Fibroblast of mammary gland (primary cell): ENCODE results near the gene CHST15.
A peak's percentile ranks its signal among the peaks of the same experiment; 100 is the strongest.

Source experiments
- DNase-seq: peaks from one replicate; pipeline ENCODE4 v3.0.0-alpha.2; 2010; ENCODE audit warnings: low read depth
- H3K4me3 ChIP-seq: 2 replicates; pipeline ENCODE4 v1.5.1; 2011; ENCODE audit warnings: low read depth, mild to moderate bottlenecking, low read length, moderate library complexity; ENCODE audit not compliant: control insufficient read depth
- CTCF ChIP-seq: conservative IDR thresholded peaks from 2 replicates; pipeline ENCODE4 v1.5.1; 2011; ENCODE audit warnings: low read depth, low read length, inconsistent platforms; ENCODE audit not compliant: control insufficient read depth, insufficient read depth

Gene CHST15

GRCh38 chr10:124066781-124067714 lies 26.4 kb downstream of the CHST15 start:
- DNase-seq = no peak
- TF ChIP-seq CTCF = no peak
- H3K4me3 ChIP-seq = no peak overlapping the region

- DNase-seq = no peak
- H3K4me3 ChIP-seq = no peak overlapping the region
- no peak for TF ChIP-seq CTCF
Measured at GRCh38 chr10:124066126-124066700, 27.2 kb downstream of the CHST15 start.

GRCh38 chr10:124065382-124066125 lies 27.8 kb downstream of the CHST15 start:
- DNase-seq = no peak
- no peak overlapping the region for H3K4me3 ChIP-seq
- TF ChIP-seq CTCF = no peak

GRCh38 chr10:124064676-124065075 lies 28.7 kb downstream of the CHST15 start:
- H3K4me3 ChIP-seq = no peak overlapping the region
- no peak for DNase-seq
- TF ChIP-seq CTCF = no peak

- TF ChIP-seq CTCF = no peak
- no peak overlapping the region for H3K4me3 ChIP-seq
- peak; percentile 93 for DNase-seq
Measured at GRCh38 chr10:124063750-124064603, 29.4 kb downstream of the CHST15 start.

- H3K4me3 ChIP-seq = no peak overlapping the region
- DNase-seq = no peak
- no peak for TF ChIP-seq CTCF
Measured at GRCh38 chr10:124062390-124062789, 31.0 kb downstream of the CHST15 start.
